HFF-Myc (cell line): ENCODE results near the gene SH3RF2.

Experiments used
- DNase-seq: peaks from one replicate; pipeline ENCODE4 v3.0.0-alpha.2; 2011; ENCODE audit warnings: low read depth; ENCODE audit errors: extremely low read depth
- H3K4me3 ChIP-seq: replicated peaks from 2 replicates; pipeline ENCODE4 v1.5.1; 2011; ENCODE audit warnings: low read depth, mild to moderate bottlenecking, control low read depth, low read length
- CTCF ChIP-seq: IDR thresholded peaks from 2 replicates; pipeline ENCODE4 v1.5.1; 2012; ENCODE audit warnings: mild to moderate bottlenecking, low read depth, low read length, control low read depth; ENCODE audit errors: missing control alignments

The SH3RF2 gene

DNA sequence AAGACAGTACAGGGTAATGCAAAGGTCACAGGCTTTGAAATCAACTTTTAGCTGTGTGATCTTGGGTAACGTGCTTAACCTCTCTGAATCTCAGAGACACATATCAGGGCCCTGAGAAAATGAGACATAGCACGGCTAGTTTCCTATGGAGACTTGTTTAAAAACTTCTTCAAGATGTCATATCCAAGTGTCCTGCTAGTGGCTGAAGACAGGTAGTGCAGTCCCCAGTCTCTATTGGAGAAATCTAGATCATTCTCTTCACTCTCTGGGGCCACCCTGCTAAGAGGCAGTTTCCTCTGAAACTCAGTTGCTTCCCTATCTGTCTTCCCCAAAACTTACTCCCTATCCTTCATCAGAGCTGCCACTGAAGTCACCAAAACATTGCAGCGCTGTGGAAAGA, 33.3 kb upstream of the SH3RF2 start:
- no peak overlapping the region for H3K4me3 ChIP-seq
- DNase-seq = no peak
- TF ChIP-seq CTCF = peak; percentile 30

DNA sequence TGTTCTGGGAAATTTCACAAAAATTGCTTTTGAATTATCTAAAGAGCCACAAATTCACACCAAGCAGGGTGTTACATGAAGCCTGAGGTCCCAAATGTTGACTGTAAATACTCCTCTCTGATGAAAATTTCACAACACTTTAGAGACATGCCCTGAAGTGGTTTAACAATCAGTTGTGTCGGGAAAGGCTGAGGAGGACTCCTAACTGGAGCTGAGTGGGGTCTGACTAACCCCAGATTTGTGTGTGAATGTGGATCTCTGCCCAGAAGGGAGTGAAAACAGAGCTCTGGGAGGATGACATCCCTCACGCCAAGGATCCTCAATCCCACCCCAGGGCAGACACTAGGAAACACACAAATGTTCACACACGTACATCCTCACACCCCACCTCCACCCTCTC, 32.5 kb upstream of the SH3RF2 start:
- no peak for TF ChIP-seq CTCF
- no peak for DNase-seq
- H3K4me3 ChIP-seq = no peak overlapping the region

- no peak for TF ChIP-seq CTCF
- DNase-seq = no peak
- H3K4me3 ChIP-seq = no peak overlapping the region
Measured at GRCh38 chr5:145904743-145905142, 31.6 kb upstream of the SH3RF2 start.

GRCh38 chr5:145906401-145906800, 30.0 kb upstream of the SH3RF2 start:
- no peak overlapping the region for H3K4me3 ChIP-seq
- TF ChIP-seq CTCF = no peak
- no peak for DNase-seq

GRCh38 chr5:145908206-145908960, 28.0 kb upstream of the SH3RF2 start:
- DNase-seq = no peak
- TF ChIP-seq CTCF = peak; percentile 13
- H3K4me3 ChIP-seq = no peak overlapping the region

DNA sequence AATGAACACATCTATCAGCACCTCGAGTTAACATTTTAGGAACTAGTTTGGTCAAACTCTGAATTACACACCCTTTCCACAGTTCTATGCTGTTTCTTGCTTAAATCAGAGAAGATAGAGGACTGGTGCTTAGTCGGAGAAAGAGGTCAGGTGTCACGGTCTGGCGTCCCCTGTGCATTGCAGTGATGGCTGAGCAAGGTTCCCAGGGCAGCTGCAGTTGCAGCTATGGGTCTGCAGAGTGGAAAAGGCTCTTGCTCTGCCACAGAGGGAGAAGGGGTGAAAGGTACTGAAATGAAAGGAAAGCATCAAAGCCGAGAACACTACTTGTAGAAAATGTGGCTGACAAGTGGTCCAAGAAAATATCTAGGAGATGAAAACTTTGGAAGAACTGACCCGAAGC, 25.2 kb upstream of the SH3RF2 start:
- DNase-seq = no peak
- H3K4me3 ChIP-seq = no peak overlapping the region
- no peak for TF ChIP-seq CTCF

GRCh38 chr5:145912019-145912418, 24.4 kb upstream of the SH3RF2 start:
- DNase-seq = no peak
- no peak for TF ChIP-seq CTCF
- H3K4me3 ChIP-seq = no peak overlapping the region
